Measurements from ENCODE around the gene JAG1.

Gene JAG1

GRCh38 chr20:10645205-10645570 lies 28.6 kb downstream of the JAG1 start:
- ATAC-seq = no peak
- TF ChIP-seq ZFP3 (CRISPR knock-in tag; IDR thresholded peaks at IDR 0.05) = no peak
- no peak for TF ChIP-seq ARNTL (CRISPR knock-in tag; IDR thresholded peaks at IDR 0.05; ENCODE audit: borderline replicate concordance, low read depth)
- no peak for TF ChIP-seq CREB5 (CRISPR knock-in tag; IDR thresholded peaks at IDR 0.05; ENCODE audit: low read depth)
- no peak for TF ChIP-seq ZFP30 (CRISPR knock-in tag; IDR thresholded peaks at IDR 0.05)
- no peak for TF ChIP-seq ISL1 (CRISPR knock-in tag; IDR thresholded peaks at IDR 0.05)
- TF ChIP-seq ZNF565 (CRISPR knock-in tag; conservative IDR thresholded peaks at IDR 0.05; ENCODE audit: low read depth) = no peak
- no peak for TF ChIP-seq SNAI2 (CRISPR knock-in tag; IDR thresholded peaks at IDR 0.05)
- no peak for TF ChIP-seq ZNF70 (CRISPR knock-in tag; IDR thresholded peaks at IDR 0.05)
- TF ChIP-seq TSHZ2 (CRISPR knock-in tag; IDR thresholded peaks at IDR 0.05) = no peak
- TF ChIP-seq ESRRG (CRISPR knock-in tag; IDR thresholded peaks at IDR 0.05) = no peak
- TF ChIP-seq ZC3H10 (CRISPR knock-in tag; IDR thresholded peaks at IDR 0.05) = no peak
- TF ChIP-seq OSR1 (CRISPR knock-in tag; IDR thresholded peaks at IDR 0.05) = no peak
- no peak for TF ChIP-seq PPARA (CRISPR knock-in tag; IDR thresholded peaks at IDR 0.05; ENCODE audit: borderline replicate concordance)

- ATAC-seq = peak; percentile 48; the same call in 1 of the 3 replicates
- TF ChIP-seq TSHZ2 (CRISPR knock-in tag; IDR thresholded peaks at IDR 0.05) (peak; percentile 22; the same call in 1 of the 2 replicates), BACH2 (CRISPR knock-in tag; IDR thresholded peaks at IDR 0.05; ENCODE audit: borderline replicate concordance) (no peak), TCF4 (CRISPR knock-in tag; IDR thresholded peaks at IDR 0.05; ENCODE audit: borderline replicate concordance) (peak; percentile 33; the same call in 1 of the 2 replicates)
These were observed 29.2 kb downstream of the JAG1 start for GRCh38 chr20:10644458-10645204.

GRCh38 chr20:10643560-10643873 lies 30.3 kb downstream of the JAG1 start:
- TF ChIP-seq POU6F1 (CRISPR knock-in tag; IDR thresholded peaks at IDR 0.05; ENCODE audit: borderline replicate concordance, low read depth) = no peak
- no peak for ATAC-seq

GRCh38 chr20:10642856-10643559 lies 30.8 kb downstream of the JAG1 start:
- ATAC-seq = no peak; the same call in 2 of the 3 replicates
- TF ChIP-seq ISL1 (CRISPR knock-in tag; IDR thresholded peaks at IDR 0.05) (no peak), ESRRG (CRISPR knock-in tag; IDR thresholded peaks at IDR 0.05) (no peak), GLIS3 (CRISPR knock-in tag; IDR thresholded peaks at IDR 0.05) (no peak), ZNF8 (CRISPR knock-in tag; IDR thresholded peaks at IDR 0.05) (no peak), CSDC2 (CRISPR knock-in tag; IDR thresholded peaks at IDR 0.05) (no peak), PPARA (CRISPR knock-in tag; IDR thresholded peaks at IDR 0.05; ENCODE audit: borderline replicate concordance) (no peak), ZNF565 (CRISPR knock-in tag; conservative IDR thresholded peaks at IDR 0.05; ENCODE audit: low read depth) (no peak), BACH2 (CRISPR knock-in tag; IDR thresholded peaks at IDR 0.05; ENCODE audit: borderline replicate concordance) (no peak), CSRNP3 (CRISPR knock-in tag; IDR thresholded peaks at IDR 0.05) (no peak), PATZ1 (CRISPR knock-in tag; IDR thresholded peaks at IDR 0.05; ENCODE audit: borderline replicate concordance) (no peak)
